ENCODE data around the gene KERA. TPM values are rescaled to one million over a fixed set of nuclear protein-coding genes. Genes with fewer than 3 reads are reported as not detected.

KERA gene
- polyA plus RNA-seq, 3 donors, result not detected

DNA sequence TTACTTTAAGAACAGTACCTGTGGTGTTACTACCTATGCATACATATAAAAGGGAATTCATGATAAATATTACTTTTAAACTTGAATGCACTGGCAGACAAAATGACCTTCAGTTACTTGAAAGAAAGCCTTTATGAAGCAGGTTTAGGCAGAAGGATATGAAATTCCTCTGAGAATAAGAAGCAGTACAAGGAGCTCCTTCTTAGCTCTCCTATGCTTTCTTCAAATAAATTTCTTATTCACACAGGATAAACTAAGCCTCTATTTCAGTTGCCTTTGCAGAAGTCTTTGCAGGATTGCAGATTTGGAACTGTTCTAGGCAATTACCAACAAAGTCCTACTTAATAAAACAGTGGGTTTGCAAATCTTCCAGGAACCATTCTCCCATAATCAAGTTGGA lies 54.1 kb downstream of the KERA start:
- intact Hi-C loops (cut with micrococcal nuclease), result no loop called here
- Histone ChIP-seq H3K36me3 (replicated peaks in 1 of 2; ENCODE audit: control insufficient read depth in 1 of 2, insufficient read depth in 2 of 2, low read length in 2 of 2) (no peaks in the 10 kb centered on the region), H3K79me2 (ENCODE audit: insufficient read depth, low read length) (no peaks in the 10 kb centered on the region), H3K4me2 (replicated peaks; ENCODE audit: extremely low read depth, low read length, poor library complexity, severe bottlenecking) (no peak overlapping the region), H3K9ac (ENCODE audit: insufficient read depth, low read length, poor library complexity, severe bottlenecking) (no peak overlapping the region), H3K4me1 (ENCODE audit: control insufficient read depth in 1 of 2, insufficient read depth in 2 of 2, low read length in 2 of 2) (no peaks in the 10 kb centered on the region), H3K4me3 (replicated peaks in 1 of 3; ENCODE audit: low read depth in 2 of 3, low read length in 3 of 3) (no peak overlapping the region), H3K9me3 (replicated peaks in 1 of 2; ENCODE audit: control insufficient read depth in 1 of 2, insufficient read depth in 1 of 2, low read length in 2 of 2) (no peaks in the 10 kb centered on the region), H3K27me3 (ENCODE audit: control insufficient read depth in 2 of 2, insufficient read depth in 2 of 2, low read length in 2 of 2) (no peaks in the 10 kb centered on the region), H2AFZ (ENCODE audit: insufficient read depth, low read depth, low read length, poor library complexity, severe bottlenecking) (no peak overlapping the region), H4K20me1 (ENCODE audit: insufficient read depth, low read length) (no peaks in the 10 kb centered on the region), H3K27ac (ENCODE audit: low read depth in 1 of 2, low read length in 2 of 2) (no peak overlapping the region)
- no peak for DNase-seq
- Mint-ChIP-seq H3K4me1 (no peaks in the 10 kb centered on the region), H3K27ac (no peak overlapping the region), H3K27me3 (ENCODE audit: low read depth in 3 of 3) (no peaks in the 10 kb centered on the region), H3K36me3 (no peaks in the 10 kb centered on the region), H3K9me3 (peaks cover 0 to 2% (median 0%) of the 10 kb centered on the region in 7 donors), H3K4me3 (no peak overlapping the region)
- TF ChIP-seq, protein P1, sequence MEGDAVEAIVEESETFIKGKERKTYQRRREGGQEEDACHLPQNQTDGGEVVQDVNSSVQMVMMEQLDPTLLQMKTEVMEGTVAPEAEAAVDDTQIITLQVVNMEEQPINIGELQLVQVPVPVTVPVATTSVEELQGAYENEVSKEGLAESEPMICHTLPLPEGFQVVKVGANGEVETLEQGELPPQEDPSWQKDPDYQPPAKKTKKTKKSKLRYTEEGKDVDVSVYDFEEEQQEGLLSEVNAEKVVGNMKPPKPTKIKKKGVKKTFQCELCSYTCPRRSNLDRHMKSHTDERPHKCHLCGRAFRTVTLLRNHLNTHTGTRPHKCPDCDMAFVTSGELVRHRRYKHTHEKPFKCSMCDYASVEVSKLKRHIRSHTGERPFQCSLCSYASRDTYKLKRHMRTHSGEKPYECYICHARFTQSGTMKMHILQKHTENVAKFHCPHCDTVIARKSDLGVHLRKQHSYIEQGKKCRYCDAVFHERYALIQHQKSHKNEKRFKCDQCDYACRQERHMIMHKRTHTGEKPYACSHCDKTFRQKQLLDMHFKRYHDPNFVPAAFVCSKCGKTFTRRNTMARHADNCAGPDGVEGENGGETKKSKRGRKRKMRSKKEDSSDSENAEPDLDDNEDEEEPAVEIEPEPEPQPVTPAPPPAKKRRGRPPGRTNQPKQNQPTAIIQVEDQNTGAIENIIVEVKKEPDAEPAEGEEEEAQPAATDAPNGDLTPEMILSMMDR (IDR thresholded peaks at IDR 0.05), result no peak

DNA sequence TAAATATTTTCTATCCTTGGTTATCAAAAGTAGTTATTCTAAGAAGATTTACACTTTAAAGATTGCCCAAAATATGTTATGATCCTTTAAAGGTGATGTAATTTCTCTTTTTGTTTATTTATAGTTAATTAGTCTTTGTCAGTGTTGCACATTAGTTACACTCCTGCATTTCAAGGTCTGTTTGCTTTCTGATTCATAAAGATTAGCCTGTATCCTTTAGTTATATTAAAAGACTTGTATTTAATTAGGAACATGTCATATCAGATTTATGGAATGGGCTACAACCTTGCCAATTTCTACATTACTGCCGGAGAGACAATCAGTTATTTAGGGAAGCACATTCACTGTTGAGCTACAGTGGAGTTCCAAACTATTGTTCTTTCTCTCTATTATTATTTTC lies 56.5 kb downstream of the KERA start:
- Histone ChIP-seq H3K27ac (ENCODE audit: low read depth in 1 of 2, low read length in 2 of 2) (no peak overlapping the region), H4K20me1 (ENCODE audit: insufficient read depth, low read length) (no peaks in the 10 kb centered on the region), H3K4me2 (replicated peaks; ENCODE audit: extremely low read depth, low read length, poor library complexity, severe bottlenecking) (no peak overlapping the region), H3K9ac (ENCODE audit: insufficient read depth, low read length, poor library complexity, severe bottlenecking) (no peak overlapping the region), H3K9me3 (replicated peaks in 1 of 2; ENCODE audit: control insufficient read depth in 1 of 2, insufficient read depth in 1 of 2, low read length in 2 of 2) (no peaks in the 10 kb centered on the region), H3K36me3 (replicated peaks in 1 of 2; ENCODE audit: control insufficient read depth in 1 of 2, insufficient read depth in 2 of 2, low read length in 2 of 2) (no peaks in the 10 kb centered on the region), H2AFZ (ENCODE audit: insufficient read depth, low read depth, low read length, poor library complexity, severe bottlenecking) (no peak overlapping the region), H3K4me1 (ENCODE audit: control insufficient read depth in 1 of 2, insufficient read depth in 2 of 2, low read length in 2 of 2) (no peaks in the 10 kb centered on the region), H3K79me2 (ENCODE audit: insufficient read depth, low read length) (no peaks in the 10 kb centered on the region), H3K4me3 (replicated peaks in 1 of 3; ENCODE audit: low read depth in 2 of 3, low read length in 3 of 3) (no peak overlapping the region), H3K27me3 (ENCODE audit: control insufficient read depth in 2 of 2, insufficient read depth in 2 of 2, low read length in 2 of 2) (no peaks in the 10 kb centered on the region)
- intact Hi-C loops (cut with micrococcal nuclease), result no loop called here
- no peak for DNase-seq
- H3K9me3 Mint-ChIP-seq, result peaks cover 0 to 2% (median 0%) of the 10 kb centered on the region in 7 donors
- H3K27me3 Mint-ChIP-seq (ENCODE audit: low read depth in 3 of 3), result no peaks in the 10 kb centered on the region
- no CpG with 5 or more reads among the region's 1 CpG for WGBS (ENCODE audit: insufficient coverage)
- TF ChIP-seq, protein P1 (IDR thresholded peaks at IDR 0.05), result no peak
- H3K36me3 Mint-ChIP-seq, result no peaks in the 10 kb centered on the region
- no peak overlapping the region for H3K4me3 Mint-ChIP-seq
- no peak overlapping the region for H3K27ac Mint-ChIP-seq
- no peaks in the 10 kb centered on the region for H3K4me1 Mint-ChIP-seq

Other genes starting within 250 kb of the KERA start
- gene CCER1, start 102.8 kb downstream of the KERA start, polyA plus RNA-seq, result not detected
- not detected for gene EPYC, start 53.1 kb downstream of the KERA start, polyA plus RNA-seq
- not detected for gene LUM, start 53.5 kb upstream of the KERA start, polyA plus RNA-seq
- gene DCN, start 124.8 kb upstream of the KERA start, polyA plus RNA-seq, result not detected